GM19043 (cell line): Measurements from ENCODE around the gene PAQR4.

Source experiments
- ATAC-seq: cut with Tn5 transposase; IDR thresholded peaks from one replicate; pipeline ENCODE4 v1.9.1; 2021; ENCODE audit warnings: low read depth; ENCODE audit not compliant: unreplicated experiment

Gene PAQR4

GRCh38 chr16:3019594-3020246 lies 50.6 kb downstream of the PAQR4 start:
- no peak for ATAC-seq

DNA sequence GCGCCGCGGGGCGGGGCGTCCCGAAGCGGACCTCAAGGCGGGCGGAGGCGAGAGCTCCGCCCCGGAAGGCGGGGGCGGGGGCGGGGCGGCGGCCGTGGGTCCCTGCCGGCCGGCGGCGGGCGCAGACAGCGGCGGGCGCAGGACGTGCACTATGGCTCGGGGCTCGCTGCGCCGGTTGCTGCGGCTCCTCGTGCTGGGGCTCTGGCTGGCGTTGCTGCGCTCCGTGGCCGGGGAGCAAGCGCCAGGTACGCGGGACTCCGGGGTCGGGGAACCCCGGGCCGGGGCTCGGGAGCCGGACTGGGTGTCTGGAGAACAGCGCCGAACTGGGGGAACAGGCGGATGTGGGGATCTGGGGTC lies 51.1 kb downstream of the PAQR4 start, which contains the start of gene TNFRSF12A:
Gene TNFRSF12A (plus strand): TSS at position 122 of the 357 bp plus-strand sequence. CDS start 30 bp downstream, at position 152.
- no peak for ATAC-seq

DNA sequence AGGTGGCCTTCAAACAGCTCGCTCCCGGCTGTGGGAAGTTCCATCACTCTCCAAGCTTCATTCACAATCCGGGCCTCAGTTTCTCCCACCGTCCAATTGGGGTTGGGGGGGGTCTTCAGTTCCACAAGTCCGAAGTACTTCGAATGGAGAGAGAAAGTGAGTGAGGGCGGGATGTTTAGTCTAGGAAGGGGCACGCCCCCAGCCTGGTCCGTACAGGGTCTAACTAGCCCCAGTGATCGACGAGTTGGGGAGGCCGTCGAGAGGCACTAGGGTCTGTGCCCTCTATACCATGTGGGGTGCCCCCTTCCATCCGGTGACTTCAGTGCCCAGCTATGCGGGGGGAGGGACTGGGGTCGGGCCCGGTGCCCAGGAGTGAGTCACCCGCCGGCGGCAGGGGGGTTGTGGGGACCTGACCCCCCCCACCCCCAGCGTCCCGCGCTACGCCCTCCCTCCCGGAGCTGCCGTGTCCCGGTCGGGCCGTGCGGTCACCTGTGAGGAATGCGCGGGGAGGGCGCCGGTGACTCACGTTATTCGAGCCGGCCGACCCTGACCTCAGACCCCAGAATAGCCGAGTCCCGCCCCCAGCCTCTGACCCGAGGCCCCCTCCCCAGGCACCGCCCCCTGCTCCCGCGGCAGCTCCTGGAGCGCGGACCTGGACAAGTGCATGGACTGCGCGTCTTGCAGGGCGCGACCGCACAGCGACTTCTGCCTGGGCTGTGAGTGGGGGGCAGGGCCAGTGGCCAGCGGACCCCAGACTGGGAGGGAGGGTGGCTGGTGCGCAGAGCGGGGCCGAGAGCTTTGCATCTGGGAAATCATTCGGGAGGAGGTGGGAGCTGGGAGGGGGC lies 51.7 kb downstream of the PAQR4 start:
- ATAC-seq: no peak

DNA sequence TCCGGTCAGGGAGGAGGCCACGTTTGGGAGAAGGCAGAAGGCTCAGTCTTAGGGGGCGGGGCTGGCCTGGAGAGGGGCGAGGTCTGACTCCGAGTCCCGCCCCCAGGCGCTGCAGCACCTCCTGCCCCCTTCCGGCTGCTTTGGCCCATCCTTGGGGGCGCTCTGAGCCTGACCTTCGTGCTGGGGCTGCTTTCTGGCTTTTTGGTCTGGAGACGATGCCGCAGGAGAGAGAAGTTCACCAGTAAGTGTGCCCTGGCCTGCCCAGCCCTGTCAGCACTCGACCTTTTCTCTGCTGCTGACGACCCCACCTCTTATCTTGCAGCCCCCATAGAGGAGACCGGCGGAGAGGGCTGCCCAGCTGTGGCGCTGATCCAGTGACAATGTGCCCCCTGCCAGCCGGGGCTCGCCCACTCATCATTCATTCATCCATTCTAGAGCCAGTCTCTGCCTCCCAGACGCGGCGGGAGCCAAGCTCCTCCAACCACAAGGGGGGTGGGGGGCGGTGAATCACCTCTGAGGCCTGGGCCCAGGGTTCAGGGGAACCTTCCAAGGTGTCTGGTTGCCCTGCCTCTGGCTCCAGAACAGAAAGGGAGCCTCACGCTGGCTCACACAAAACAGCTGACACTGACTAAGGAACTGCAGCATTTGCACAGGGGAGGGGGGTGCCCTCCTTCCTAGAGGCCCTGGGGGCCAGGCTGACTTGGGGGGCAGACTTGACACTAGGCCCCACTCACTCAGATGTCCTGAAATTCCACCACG lies 52.5 kb downstream of the PAQR4 start:
- ATAC-seq: no peak

DNA sequence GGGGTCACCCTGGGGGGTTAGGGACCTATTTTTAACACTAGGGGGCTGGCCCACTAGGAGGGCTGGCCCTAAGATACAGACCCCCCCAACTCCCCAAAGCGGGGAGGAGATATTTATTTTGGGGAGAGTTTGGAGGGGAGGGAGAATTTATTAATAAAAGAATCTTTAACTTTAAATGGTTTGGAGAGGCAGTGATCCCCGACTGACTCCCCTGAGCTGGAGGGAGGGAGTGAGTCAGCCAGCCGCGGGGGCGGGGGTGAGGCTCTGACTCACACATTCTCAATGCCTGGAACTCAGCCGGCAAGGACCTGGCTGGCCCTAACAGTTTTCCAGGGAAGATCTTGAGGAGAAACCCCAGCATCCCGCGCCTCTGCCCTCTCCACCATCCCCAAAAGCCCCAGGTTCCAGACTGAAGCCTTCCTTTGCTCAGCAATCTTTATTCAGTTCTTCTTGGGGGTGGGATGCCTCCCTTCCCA lies 53.1 kb downstream of the PAQR4 start:
- no peak for ATAC-seq

DNA sequence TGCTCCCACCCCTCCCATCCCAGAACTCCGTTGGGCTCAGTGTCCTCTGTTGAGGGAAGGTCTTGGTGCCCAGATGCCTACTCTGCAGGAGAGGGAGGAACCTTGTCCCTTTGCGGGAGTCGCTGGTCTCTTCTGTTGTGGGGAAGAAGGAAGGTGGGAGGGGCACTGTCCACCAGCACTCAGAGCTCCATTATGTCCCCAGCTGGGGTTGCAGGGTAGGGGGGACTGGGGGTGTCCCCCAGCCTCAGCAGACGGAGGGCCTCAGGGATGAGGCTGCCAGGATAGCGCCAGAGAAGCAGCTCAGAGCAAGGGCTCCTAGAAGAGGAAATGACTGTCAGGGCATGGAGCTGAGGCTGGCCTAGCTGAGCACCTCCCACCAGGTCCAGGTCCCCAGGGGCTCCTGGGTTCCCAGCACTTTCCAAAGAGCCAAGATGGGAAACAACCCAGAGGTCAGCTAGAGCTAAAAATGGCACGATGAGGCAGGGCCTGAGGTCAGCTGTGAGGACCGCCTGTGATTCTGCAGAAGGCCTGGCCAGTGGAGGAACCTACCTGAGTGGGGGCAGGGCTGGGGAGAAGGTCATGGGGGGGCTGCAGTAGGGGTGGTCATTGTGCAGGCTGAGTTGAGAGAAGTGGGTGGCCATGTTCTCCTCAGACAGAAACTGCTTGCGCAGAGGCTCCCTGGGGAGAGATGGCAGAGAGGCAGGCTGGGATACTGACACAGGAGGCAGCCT lies 53.7 kb downstream of the PAQR4 start:
- no peak for ATAC-seq
